ENCODE results near the gene DTHD1.
A peak's percentile ranks its signal among the peaks of the same experiment; 100 is the strongest.

Gene DTHD1

DNA sequence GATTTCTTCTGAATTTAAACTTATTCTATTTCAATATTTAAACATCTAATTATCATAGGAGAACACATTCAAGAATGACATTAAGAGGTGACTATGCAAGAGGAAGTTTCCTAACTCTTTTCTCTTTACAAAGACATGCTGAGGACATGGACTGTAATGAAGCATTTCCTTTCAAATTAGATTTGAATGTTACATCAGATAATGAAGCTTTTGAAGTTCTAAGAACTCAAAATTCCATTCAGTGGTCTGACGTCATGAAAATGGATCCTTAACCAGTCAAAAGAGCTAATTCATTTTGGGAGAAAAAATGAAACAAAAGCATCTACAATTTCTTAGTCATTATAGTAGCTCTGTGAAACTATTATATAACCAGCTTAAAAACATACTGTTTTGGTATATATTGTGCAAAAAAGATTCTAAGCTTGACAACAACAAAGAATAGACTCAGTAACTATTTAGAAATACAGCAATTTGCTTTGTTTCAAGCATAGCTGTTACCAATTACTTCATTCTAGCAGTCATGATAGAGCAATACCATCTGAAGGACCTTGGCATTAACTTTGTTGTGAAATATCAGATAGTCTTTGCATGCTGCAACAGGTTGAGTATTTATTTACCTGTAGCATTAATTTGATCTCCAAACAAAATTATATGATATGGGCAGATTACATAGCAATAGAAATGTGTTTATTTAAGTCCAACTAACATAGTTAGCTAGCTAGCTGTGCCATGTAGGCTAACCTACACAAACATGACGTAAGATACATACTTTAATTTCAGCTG lies 13.7 kb upstream of the DTHD1 start:
- FAIRE-seq (no peak), DNase-seq (ENCODE audit: extremely low spot score, insufficient read length, low read depth) (no peak)

DNA sequence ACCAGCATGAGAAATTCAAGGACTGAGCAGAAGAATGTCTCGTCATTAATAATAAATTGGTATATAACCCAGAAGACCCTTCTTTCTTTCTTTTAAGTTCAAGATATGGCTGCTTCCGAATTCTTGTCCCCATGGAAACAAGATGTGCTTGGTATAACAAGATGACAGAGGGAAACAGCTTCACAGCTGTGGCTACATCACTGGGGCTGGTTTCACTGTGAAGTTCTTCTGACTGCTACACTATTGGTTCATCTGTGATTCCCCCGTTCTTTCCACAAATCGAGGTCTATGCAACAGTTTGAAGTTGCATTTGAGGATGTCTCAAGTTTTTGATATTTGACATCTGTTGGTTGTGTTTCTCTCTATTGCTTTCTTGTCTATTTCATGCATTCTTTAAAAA lies 12.3 kb upstream of the DTHD1 start:
- FAIRE-seq (no peak), DNase-seq (ENCODE audit: extremely low spot score, insufficient read length, low read depth) (no peak)

DNA sequence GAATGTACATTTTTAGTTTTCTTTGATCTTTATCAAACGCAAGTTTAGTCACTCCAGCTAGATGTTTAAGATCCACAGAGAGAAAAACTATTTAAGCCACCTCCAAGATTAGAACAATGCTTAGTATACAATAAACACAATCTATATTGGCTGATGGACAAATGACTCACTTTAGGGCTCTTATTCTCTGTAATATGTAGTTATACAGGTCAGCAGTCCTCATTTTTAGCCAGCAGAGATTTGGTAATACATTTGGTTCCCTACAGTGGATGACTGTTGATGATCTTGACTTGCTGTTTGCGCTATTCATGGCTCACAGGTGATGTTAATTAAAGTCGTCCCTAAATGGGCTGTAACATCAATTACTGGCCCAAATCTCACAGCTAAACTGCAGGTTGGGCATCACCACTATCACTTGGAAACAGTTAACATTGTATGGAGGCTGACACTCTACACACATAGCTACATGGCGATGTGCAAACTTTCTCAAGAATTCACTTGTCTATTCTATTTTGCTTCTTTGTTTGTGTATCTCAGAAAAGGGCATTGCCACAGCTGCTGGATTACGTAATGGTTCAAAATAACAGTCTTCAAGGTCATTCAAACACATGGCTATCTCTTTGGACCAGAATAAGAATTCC lies 11.8 kb upstream of the DTHD1 start:
- DNase-seq (ENCODE audit: extremely low spot score, insufficient read length, low read depth) (no peak), FAIRE-seq (no peak)

DNA sequence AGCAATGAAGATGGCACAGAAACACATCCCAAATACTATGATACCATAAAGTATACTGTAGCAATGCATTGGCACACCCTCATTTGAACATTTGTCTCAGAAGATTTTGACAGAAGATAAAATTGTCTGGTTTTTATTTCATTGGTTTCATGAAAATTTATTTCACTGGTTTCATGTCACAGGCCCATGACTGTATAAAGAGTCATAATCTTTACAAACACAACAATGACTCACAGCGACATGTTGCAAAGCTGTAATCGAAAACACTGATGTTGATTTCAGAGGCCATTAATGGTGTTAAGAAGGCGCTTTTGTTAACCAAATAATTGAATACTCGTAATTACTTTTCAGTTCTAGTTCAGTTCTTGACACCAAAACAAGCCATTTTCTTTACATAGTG lies 8.1 kb upstream of the DTHD1 start:
- DNase-seq (ENCODE audit: extremely low spot score, insufficient read length, low read depth) (no peak), FAIRE-seq (no peak)

DNA sequence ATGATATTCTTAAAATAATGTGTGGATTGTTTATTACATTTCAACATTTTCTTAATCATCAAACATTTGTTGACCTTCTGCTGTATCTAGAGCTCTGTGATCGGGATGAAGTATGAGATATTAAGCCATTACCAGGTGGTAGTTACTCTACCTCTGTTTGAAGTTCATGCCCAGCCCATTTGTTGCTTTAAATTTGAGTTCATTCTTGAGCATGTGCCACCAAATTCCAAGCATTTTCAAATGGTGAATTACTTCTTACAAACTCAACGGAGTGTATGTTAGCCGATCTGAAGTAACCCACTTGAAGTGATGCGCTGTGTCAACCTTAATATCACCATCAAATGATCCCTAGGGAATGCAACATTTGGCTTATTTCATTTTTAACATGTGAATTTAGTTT lies 7.3 kb upstream of the DTHD1 start:
- DNase-seq (ENCODE audit: extremely low spot score, insufficient read length, low read depth) (no peak), FAIRE-seq (no peak)

DNA sequence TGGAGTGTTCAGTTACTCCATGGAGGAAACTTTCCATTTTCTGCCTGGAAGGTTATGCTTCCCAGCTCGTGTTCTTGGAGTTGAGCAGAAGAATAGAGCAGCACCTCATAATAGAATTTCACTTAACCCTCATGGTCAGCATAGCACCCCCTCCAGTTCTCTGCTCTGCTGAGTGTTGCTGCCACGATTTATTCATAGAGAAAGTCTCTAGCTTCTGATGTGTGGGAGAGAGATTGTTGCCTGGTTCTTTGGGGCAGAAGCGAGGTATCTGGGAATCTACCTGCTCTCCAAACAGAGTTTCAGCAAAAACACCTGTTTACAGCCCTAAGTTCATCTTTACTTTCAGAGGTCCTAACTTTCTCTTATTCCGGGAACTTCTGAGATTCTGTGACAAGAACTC lies 3.9 kb upstream of the DTHD1 start:
- DNase-seq (ENCODE audit: extremely low spot score, insufficient read length, low read depth), result no peak
- FAIRE-seq, result peak; percentile 48

DNA sequence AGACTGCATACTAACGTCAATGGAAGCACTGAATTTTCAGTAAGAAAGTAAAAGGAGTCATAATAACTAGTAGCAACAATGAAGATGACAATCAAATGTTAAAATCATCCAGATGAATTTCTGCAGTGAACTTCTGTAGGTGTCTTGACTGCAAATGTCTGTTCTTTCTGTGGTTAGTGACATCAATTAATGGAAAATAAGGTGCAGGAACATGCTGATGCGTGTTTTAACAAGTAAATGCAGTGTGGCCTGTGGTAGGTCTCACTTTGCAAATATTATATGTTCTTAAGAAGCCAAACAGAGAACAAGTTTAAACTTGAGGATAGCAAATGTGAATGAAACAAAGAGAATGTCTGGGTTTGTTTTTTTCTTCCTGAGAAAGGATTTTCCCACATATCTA lies 2.6 kb upstream of the DTHD1 start:
- DNase-seq (ENCODE audit: extremely low spot score, insufficient read length, low read depth), result no peak
- FAIRE-seq, result no peak

DNA sequence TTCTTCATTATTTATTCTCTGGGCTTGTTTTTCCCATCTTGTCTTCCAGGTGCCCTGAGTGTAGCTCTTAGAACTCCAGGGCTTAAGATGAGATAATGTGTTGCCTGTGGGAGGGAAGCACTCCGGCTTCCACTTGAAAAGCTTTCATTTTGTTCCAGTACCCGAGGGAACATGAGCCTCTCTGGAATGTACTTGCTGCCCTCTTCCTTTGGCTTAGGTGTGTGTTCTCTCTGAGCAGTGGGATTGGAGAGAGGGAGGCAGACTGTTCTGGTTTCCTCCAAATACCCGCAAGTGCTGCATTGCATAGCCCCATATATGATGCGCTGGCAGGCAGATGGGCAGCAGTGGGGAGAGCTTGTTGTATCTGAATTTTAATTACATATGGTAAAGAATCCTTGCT lies 861 bp upstream of the DTHD1 start:
- DNase-seq (ENCODE audit: extremely low spot score, insufficient read length, low read depth) (no peak), FAIRE-seq (no peak)

DNA sequence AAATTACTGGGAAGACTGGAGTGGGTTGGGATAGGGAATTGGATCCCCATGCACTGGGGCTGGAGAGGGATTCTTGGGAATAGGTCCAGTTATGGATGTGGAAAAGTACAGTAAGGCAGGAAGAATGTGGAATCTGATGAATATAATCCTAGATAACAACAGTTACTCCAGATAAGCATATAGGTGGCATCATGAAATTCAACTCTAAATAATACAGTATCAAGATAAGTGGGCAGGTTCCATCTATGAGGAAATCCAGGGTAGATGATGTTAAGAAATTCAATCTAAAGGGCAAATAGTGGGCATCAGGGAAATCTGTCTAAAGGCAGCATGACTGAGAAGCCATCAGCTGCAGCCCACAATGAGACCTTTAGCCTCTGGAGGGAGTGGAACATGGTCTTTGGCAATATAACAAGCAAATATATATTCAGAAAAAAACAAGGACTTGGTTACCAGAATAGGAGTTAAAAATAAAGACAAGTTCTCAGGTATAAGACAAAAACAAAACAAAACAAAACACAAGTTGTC lies 1.2 kb downstream of the DTHD1 start:
- no peak for FAIRE-seq
- no peak for DNase-seq (ENCODE audit: extremely low spot score, insufficient read length, low read depth)

DNA sequence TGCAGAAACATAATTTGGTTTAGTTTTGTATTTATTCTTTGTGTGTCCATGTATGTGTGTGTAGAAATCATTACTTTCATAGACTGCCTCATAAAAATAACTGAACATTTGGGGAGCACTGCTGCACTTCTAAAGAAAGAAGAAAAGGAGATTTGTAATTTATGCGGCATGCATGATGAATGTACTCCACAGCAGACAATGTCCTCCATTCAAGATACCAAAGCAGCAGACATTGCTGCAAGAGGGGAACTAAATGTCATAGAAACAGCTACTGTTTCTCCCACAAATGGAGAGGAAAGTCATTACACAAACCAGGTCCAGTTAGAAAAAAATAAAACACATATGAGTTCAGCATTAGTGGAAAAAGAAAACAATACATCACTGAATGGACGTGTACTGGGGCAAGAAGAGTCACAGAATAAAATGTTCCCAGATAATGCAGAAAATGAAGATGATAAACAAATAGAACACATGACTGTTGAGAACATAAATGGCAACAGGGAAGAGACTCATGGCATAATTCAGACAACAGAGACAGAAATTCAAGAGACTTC lies 2.6 kb downstream of the DTHD1 start:
- DNase-seq (ENCODE audit: extremely low spot score, insufficient read length, low read depth) (no peak), FAIRE-seq (peak; percentile 26)

DNA sequence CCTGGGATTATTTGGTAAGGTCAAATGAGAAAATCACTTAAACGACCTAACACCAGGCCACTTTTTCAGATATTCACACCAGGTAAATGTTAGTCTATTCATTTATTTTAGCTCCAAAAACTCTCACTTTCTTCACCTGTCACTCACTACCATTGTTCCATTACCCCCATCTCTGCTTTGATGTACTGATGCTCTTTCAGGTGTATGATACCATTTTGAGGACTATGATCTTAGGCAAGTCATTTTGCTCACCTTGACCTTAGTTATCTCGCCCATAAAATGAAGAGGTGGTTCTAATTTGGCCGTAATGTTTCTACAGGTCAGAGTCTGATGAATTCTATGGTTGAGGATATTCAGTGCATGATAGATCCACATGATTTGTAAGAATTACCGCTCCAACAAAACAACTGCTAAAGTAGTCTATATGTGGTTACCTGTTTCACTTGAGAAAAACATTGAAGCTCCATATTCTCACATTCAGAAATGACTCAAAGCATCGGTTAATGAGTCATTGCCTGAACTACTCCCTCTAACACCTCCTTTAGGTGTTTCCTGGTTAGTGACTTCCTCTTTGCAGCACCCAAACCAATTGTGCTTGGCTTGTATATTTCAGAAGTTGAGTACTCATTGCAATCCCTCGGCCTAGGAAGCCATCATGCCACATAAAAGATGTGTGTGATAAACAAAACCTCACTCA lies 4.5 kb downstream of the DTHD1 start:
- FAIRE-seq (peak; percentile 99), DNase-seq (ENCODE audit: extremely low spot score, insufficient read length, low read depth) (peak; percentile 49)

DNA sequence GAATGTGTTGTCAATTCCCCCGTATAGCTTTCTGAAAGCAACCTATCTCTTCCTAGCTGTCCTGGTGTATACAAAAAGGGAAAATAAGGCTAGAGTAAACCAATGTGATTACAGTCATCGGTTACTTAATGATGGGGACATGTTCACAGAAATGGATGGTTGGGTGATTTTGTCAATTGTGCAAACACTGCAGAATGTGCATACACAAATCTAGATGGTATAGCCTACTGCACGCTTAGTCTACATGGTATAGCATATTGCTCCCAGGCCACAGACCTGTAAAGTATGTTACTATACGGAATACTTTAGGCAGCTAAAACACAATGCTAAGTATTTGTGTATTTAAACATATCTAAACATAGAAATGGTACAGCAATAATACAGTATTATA lies 5.1 kb downstream of the DTHD1 start:
- no peak for FAIRE-seq
- no peak for DNase-seq (ENCODE audit: extremely low spot score, insufficient read length, low read depth)

DNA sequence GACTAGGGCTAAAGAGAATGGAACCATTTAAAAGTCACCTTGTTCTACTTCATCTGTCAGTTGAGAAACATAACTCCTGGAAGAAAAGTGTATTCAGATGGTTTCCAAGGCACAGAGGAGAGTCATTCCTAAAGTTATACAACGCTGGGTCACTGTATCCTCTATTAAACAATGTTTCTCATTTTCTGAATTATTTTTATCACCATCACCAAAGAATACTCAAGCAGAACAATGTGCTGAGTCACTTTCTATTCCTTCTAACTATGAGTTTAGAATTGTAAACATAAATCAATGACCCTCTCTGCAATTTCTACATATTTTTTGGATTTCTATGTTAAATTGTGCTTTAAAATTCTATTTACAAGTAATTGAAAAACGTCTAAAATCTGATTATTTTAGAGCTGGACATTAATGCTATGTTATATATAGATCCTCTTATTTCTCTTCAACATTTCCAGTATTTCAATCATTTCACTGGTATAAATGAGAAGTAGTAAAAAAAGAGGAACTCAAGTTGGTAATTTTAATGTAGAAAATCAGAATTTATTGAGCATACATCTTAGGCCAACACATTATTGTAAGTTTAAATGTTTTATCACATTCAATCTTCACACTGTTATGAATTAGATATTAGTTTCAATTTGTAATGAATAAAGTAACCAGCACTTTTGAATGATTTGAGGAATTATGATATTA lies 7.5 kb downstream of the DTHD1 start:
- DNase-seq (ENCODE audit: extremely low spot score, insufficient read length, low read depth), result no peak
- FAIRE-seq, result peak; percentile 64

DNA sequence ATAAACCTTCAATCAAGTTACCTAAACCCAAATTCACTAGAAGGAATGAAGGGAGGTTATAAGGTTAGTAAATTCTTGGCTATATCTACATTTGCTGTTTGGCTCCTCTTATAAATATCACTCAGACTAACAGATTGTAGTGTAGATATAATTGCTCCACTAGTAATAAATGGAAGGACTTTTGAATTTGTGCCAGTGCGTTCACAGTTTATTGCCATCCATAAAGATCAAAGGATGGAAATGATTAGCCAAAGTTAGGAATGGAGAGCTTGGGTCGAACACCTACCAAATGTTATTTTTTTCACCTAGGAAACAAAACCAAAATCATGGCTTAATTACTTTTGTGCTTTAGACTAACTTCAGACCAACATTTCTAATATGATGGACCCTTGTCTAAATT lies 9.2 kb downstream of the DTHD1 start:
- no peak for FAIRE-seq

DNA sequence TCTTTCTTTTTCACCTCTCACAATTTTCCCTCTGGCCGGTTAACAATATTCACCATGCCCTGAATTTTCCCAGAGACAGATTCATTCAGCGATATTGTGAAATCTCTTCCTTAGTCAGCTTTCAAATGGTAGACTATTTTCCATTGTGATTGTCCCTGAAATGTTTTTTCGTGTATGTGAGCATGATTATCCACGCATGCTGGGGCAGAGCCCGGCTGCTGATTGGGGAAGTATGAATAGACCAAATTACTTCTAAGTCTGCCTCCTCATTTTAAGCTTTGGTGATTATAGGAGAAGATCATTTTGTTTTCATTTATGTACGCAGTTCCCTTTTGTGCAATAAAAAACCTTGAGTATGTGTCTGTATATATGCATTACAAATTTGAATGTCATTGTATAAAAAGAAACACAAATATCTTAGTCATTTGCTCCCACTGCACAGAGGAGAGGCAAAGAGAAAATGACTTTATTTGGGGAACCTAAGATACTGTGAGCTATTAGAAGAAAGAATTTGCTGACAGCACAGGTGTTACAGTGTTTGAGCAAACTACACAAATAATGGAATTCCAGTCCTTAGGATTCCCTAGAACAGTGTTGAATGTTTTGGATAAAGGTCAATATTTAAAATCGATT lies 11.3 kb downstream of the DTHD1 start:
- FAIRE-seq (peak; percentile 15), DNase-seq (ENCODE audit: extremely low spot score, insufficient read length, low read depth) (no peak)

More for the DNA sequence above, 9.2 kb downstream of the DTHD1 start:
- no peak for DNase-seq (ENCODE audit: extremely low spot score, insufficient read length, low read depth)

DNA sequence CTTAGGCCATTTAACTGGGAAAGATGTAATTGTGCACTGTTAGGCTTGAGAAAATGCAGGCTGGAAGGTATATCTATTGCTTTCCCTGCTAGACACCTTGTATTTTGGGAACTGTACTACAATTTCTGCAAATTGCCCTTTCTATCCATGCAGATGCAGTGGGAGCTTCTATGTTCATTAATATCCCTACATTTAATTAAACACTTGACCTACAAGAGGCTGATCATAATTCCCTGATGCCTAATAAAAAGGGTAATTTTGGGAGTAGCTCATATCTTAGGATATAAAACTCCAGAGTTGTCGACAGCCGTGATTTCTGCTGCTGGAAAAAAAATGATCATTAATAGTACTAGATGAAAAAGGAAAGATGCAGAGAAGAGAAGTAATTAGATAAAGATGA lies 19.7 kb downstream of the DTHD1 start:
- FAIRE-seq, result no peak

DNA sequence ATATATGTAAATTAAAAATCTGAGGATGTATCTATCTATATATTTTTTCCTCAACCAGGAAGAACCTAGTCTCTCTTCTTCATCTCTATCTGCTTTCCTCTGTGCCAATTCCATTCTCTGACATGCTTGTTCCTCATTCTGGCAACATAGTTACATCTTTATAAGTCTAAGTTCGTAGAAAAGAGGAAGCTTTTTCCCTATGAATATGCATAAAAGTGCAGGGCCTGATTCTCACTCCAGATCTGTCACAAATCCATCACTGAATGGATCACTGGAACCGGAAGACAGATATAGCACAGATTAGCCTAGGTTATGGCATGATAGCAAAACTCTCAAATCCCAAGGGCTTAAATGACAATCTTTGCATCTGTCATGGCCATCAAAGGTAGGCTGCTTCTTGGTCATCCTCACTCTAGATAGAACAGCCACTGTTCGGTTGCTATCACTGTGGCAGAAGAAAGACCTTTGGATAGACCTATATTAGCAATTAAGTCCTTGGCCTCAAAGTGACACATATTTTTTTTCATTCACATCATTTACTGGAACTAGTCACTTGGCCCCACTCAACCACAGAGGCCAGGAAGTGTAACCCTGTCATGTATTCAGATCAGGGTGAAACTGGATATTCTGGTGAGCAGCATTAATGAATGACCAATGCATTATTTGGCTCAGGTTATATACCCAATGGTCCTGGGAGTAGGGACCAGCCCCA lies 22.2 kb downstream of the DTHD1 start:
- FAIRE-seq, result peak; percentile 95
- no peak for DNase-seq (ENCODE audit: extremely low spot score, insufficient read length, low read depth)

More for the DNA sequence above, 19.7 kb downstream of the DTHD1 start:
- no peak for DNase-seq (ENCODE audit: extremely low spot score, insufficient read length, low read depth)

DNA sequence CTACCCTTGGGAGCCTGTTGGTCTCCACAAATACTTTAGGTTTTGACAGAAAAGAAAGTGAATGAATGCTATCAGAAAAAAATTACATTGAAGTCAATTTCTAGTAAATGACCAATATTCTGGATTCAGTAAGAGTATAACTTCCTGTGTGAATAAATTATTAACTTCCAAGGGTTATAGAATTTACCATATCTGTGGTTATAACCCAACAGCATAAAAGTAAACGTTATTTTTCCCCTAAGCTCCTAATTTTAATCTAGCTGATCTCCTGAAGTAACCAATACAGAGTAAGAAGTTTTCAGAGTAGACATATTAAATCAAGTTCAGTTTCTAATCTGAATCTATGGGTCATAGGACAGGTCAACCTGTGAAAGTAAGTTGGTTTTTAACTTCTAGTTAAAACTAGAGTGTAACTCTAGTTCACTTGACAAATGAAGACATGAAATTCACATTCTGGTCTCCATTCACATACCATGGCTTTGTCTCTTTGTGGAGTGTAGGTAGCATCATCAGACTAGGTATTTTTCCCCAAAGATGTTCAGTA lies 22.8 kb downstream of the DTHD1 start:
- DNase-seq (ENCODE audit: extremely low spot score, insufficient read length, low read depth) (no peak), FAIRE-seq (no peak)

DNA sequence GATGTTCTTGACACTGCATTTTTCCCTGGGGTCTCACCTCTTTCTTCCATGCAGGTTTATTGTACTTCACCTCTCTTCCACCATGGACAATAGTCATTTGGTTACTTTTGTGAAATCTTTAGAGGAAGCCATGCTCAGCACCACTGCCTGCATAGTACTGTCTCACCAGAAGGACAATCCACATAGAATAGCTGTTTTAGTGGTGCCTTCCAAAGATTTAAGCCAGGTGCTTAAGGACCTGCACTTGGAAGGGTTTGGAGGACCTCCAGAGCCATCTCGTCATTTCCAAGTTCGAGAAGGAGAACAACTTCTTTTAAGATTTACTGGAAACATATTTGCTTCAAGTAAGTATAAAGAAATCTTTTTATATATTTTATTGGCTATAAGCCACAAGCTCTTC lies 26.7 kb downstream of the DTHD1 start:
- peak; percentile 9 for FAIRE-seq
- no peak for DNase-seq (ENCODE audit: extremely low spot score, insufficient read length, low read depth)

All from GM18507 (cell line).